Testis (tissue), 2 donors: ENCODE measurements around the gene RHBDD3.

Experiments
- CTCF ChIP-seq, 3 experiments: fragments of 450-650 bp in 2 of 3; fragments of 200-600 bp in 1 of 3; sonication (generic) in 1 of 3; IDR thresholded peaks; one replicate each; pipeline ENCODE4 v1.5.1; 2016 to 2019; ENCODE audit warnings: antibody characterized with exemption in 3 of 3, mild to moderate bottlenecking in 2 of 3, moderate library complexity in 1 of 3
- POLR2A ChIP-seq: fragments of 450-650 bp; IDR thresholded peaks from one replicate; pipeline ENCODE4 v1.6.1; 2017; ENCODE audit warnings: antibody characterized with exemption, mild to moderate bottlenecking, moderate library complexity

GRCh38 chr22:29288837-29289236 lies 21.1 kb upstream of the RHBDD3 start:
- TF ChIP-seq CTCF (IDR thresholded peaks at IDR 0.05) (no peak), POLR2A (no peak)
